ENCODE results near the gene GPC5.

The GPC5 gene

GRCh38 chr13:91902291-91902690 lies 503.9 kb downstream of the GPC5 start:
- Histone ChIP-seq H3K79me2 (ENCODE audit: insufficient read depth, low read length) (no peaks in the 10 kb centered on the region), H3K36me3 (ENCODE audit: low read length) (no peaks in the 10 kb centered on the region), H3K27me3 (ENCODE audit: low read length) (no peaks in the 10 kb centered on the region), H4K20me1 (ENCODE audit: low read depth, low read length) (no peaks in the 10 kb centered on the region), H3K4me2 (ENCODE audit: low read depth, low read length, poor library complexity, severe bottlenecking) (no peak overlapping the region), H3K27ac (ENCODE audit: low read depth, low read length) (no peak overlapping the region), H3K9ac (ENCODE audit: low read length) (no peak overlapping the region), H3K4me3 (ENCODE audit: insufficient read depth, low read length, poor library complexity, severe bottlenecking) (no peak overlapping the region), H2AFZ (ENCODE audit: low read depth, low read length, severe bottlenecking) (no peak overlapping the region), H3K9me2 (replicated peaks; ENCODE audit: insufficient read depth, low read length) (no peaks in the 10 kb centered on the region), H3F3A (ENCODE audit: insufficient read depth) (no peaks in the 10 kb centered on the region), H3K9me3 (ENCODE audit: insufficient read depth, low read length) (no peaks in the 10 kb centered on the region)
- TF ChIP-seq, protein P1, sequence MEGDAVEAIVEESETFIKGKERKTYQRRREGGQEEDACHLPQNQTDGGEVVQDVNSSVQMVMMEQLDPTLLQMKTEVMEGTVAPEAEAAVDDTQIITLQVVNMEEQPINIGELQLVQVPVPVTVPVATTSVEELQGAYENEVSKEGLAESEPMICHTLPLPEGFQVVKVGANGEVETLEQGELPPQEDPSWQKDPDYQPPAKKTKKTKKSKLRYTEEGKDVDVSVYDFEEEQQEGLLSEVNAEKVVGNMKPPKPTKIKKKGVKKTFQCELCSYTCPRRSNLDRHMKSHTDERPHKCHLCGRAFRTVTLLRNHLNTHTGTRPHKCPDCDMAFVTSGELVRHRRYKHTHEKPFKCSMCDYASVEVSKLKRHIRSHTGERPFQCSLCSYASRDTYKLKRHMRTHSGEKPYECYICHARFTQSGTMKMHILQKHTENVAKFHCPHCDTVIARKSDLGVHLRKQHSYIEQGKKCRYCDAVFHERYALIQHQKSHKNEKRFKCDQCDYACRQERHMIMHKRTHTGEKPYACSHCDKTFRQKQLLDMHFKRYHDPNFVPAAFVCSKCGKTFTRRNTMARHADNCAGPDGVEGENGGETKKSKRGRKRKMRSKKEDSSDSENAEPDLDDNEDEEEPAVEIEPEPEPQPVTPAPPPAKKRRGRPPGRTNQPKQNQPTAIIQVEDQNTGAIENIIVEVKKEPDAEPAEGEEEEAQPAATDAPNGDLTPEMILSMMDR (IDR thresholded peaks at IDR 0.05; ENCODE audit: insufficient read depth, low read length, poor library complexity, severe bottlenecking): no peak
- no peak for TF ChIP-seq EZH2phosphoT487 (conservative IDR thresholded peaks at IDR 0.05; ENCODE audit: low read length)

DNA sequence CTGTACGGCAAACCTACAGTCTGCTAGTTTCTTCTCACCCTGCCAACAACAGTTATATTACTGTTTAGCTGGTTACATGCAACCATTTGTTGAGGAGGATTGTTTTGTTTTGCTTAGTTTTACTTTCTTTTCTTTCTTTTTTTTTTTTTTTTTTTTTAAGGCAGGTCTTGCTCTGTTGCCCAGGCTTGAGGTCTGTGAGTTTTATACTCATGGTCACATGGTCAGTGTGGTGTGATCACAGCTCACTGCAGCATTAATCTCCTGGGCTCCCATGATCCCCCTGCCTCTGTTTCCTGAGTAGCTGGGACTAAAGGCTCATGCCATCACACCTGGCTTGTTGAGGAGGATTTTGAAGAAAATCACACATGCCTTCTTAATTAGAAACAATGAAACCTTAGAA lies 505.6 kb downstream of the GPC5 start:
- Histone ChIP-seq H4K20me1 (ENCODE audit: low read depth, low read length) (no peaks in the 10 kb centered on the region), H3K79me2 (ENCODE audit: insufficient read depth, low read length) (no peaks in the 10 kb centered on the region), H3K4me3 (ENCODE audit: insufficient read depth, low read length, poor library complexity, severe bottlenecking) (no peak overlapping the region), H3K27me3 (ENCODE audit: low read length) (no peaks in the 10 kb centered on the region), H3K9ac (ENCODE audit: low read length) (no peak overlapping the region), H2AFZ (ENCODE audit: low read depth, low read length, severe bottlenecking) (no peak overlapping the region), H3K9me2 (replicated peaks; ENCODE audit: insufficient read depth, low read length) (no peaks in the 10 kb centered on the region), H3F3A (ENCODE audit: insufficient read depth) (no peaks in the 10 kb centered on the region), H3K27ac (ENCODE audit: low read depth, low read length) (no peak overlapping the region), H3K36me3 (ENCODE audit: low read length) (no peaks in the 10 kb centered on the region), H3K9me3 (ENCODE audit: insufficient read depth, low read length) (no peaks in the 10 kb centered on the region), H3K4me2 (ENCODE audit: low read depth, low read length, poor library complexity, severe bottlenecking) (no peak overlapping the region)
- no peak for TF ChIP-seq EZH2phosphoT487 (conservative IDR thresholded peaks at IDR 0.05; ENCODE audit: low read length)
- TF ChIP-seq, protein P1 (IDR thresholded peaks at IDR 0.05; ENCODE audit: insufficient read depth, low read length, poor library complexity, severe bottlenecking): no peak

DNA sequence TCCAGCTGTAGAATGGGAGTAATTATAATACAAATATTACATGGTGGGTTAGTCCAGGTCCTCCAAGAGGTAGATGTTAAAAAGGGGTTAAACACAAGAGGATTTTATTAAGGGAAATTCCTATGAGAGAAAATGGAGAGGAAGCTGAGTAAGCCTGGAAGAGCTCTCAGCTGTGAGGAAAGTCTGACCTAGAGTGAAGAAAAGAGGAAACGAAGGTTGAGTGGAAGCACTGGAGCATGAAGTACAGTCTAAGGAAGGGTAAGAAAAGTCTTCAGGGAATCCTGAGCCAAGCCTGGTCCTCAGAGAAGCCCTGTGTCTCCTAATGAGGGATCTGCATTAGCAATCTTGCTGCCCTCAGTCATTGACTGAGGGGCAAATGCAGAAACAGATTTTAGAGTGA lies 506.2 kb downstream of the GPC5 start:
- Histone ChIP-seq H3K36me3 (ENCODE audit: low read length) (no peaks in the 10 kb centered on the region), H3K4me3 (ENCODE audit: insufficient read depth, low read length, poor library complexity, severe bottlenecking) (no peak overlapping the region), H3K9me2 (replicated peaks; ENCODE audit: insufficient read depth, low read length) (no peaks in the 10 kb centered on the region), H3K9me3 (ENCODE audit: insufficient read depth, low read length) (no peaks in the 10 kb centered on the region), H3K4me2 (ENCODE audit: low read depth, low read length, poor library complexity, severe bottlenecking) (no peak overlapping the region), H4K20me1 (ENCODE audit: low read depth, low read length) (no peaks in the 10 kb centered on the region), H3K79me2 (ENCODE audit: insufficient read depth, low read length) (no peaks in the 10 kb centered on the region), H3K27me3 (ENCODE audit: low read length) (no peaks in the 10 kb centered on the region), H3K27ac (ENCODE audit: low read depth, low read length) (no peak overlapping the region), H2AFZ (ENCODE audit: low read depth, low read length, severe bottlenecking) (no peak overlapping the region), H3K9ac (ENCODE audit: low read length) (no peak overlapping the region), H3F3A (ENCODE audit: insufficient read depth) (no peaks in the 10 kb centered on the region)
- TF ChIP-seq EZH2phosphoT487 (conservative IDR thresholded peaks at IDR 0.05; ENCODE audit: low read length): no peak
- TF ChIP-seq, protein P1 (IDR thresholded peaks at IDR 0.05; ENCODE audit: insufficient read depth, low read length, poor library complexity, severe bottlenecking): no peak

All from SU-DHL-6 (cell line).